ENCODE results near the gene NMB.
"Not testable (repeated sequence)": the region's sequence is repeated elsewhere in the genome, so short reads cannot be mapped to it uniquely, and the experiment has no call there.

Gene NMB

DNA sequence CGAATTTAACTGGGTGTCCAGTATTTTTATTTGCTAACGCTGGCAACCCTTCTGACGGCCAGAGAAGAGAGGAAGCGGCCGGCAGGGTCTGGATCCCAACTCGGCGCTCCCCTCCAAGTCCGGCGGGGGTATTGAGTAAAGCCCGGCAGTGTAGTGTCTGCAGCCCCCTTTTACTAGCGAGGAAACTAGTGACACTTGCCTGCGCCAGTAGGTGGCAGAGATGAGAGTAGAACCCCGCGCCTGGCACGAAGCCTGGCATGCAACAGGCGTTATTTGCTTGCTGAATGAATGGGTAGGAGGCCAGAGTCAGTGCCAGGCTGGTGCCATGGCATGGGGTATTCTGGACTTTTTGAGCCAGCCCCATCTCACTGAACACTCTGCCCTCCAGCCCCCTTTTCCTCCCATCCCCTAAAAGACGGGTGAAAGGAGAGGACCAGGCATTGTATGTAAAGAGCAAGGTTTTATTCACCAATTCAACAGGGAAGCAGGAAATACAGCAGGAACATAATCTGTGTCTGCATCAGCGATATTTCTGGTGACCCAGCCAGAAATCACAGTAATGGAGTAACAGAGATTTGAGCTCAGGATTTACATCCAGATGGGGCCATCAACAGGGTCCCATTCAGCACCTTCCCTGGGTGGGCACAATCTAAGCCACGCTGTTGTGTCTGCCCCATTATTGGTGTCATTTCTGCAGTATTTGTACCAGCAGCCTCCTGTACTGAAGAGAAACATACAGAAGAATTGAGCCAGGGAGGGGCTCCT lies 3.1 kb downstream of the NMB start:
- peak; percentile 77 for DNase-seq

DNA sequence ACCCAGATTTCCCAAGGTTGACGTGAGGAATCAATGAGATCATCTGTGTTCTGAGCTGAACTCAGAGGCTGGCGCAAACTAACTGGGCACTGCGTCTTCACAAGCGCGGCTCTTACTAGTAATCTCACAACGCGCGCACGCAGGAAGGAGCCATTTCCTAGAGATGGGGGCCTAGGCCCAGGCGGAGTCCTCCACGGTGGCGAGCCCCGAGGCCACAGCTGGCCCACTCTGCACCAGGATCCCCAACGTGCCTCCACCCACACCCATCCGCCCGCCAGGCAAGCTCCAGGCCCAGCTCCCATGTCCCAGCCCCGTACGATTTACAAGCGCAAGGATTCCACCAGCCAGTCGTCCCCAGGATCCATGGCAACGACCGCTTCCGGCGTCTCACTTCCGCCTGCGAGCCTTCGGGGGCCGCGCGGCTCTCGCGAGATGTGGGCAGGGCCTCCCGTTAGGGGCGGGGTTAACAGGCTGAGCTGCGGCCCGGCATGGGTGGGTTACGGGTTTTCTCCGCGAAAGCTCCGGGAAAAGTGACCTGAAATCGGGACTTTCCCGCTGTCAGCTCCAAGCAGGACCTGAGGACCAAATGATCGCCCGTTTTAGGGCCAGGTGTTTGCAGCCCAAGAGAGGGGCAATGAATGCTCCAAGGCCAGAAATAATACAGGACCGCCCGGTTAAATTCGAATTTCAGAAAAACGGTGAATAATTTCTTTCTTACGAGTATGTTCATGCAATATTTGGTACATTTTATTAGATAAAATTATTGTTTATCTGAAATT lies 3.9 kb downstream of the NMB start, which contains the start of gene WDR73:
Gene WDR73, minus strand, starts transcription at position 374 of the 779 bp plus-strand sequence. Its CDS starts 9 bp downstream, at position 365.
- peak; percentile 98 for DNase-seq

DNA sequence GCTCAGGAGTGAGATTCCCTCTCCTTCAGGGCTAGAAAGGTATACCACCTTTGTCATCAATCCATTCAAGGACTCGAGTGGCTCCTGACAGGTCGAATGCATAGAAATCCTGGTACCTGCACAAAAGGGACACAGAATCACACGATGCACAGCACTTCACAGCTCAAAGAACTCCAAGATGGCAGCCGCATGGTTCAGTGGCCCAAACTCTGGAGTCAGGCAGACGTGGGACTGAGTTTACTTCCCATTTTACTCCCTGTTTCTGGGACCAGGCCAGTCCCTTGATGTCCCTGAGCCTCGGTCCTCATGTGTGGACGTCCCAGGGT lies 4.5 kb downstream of the NMB start:
- DNase-seq = no peak

DNA sequence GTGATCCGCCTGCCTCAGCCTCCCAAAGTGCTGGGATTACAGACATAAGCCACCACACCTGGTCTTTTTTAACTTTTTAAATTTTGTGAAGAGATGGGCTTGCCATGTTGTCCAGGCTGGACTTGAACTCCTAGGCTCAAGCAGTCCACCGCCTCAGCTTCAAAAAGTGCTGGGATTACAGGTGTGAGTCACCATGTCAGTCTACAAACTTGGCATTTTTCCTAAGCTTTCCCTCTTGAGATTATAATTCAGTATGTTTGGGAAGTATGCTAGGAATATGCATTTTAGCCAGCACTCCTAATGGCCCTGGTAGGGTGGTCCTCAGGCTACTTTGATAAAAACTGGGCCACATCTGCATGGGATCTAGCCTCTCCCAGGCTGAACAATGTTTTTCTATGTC lies 8.3 kb downstream of the NMB start:
- no peak for DNase-seq

DNA sequence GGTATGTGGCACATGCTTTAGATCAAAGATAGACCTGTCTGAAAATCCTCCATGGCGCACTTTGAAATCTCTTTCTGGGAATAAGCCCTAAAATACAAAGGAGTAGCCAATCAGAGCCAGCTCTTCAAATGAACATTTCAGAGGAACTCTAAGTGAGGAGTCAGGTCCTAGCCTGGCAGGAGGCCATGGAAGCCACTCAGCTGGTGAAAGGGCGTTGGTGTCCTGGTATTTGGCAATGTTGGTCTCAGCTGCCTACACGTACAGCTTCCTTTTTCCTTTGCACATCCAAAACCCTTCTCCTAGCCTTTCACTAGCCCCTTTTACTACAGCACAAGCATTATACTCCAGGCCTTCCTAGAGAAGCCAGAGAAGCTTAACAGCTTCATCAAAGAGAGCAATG lies 9.5 kb downstream of the NMB start:
- DNase-seq = no peak

DNA sequence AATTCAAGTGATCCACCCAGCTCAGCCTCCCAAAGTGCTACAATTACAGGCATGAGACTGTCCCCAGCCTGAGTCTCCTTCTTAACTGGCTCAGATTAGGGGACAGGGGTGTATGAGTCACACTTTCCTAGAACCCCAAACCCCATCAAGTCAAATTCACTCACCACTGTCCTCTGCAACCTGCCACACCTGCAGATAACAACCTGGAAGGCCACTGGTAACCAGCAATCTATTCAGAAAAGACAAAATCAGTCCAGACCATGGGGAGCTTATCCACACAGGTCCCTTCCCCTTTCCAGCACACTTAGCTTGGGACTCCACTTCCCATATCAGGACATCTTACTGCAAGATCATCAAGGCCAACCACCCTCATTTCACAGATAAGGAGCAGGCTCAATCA lies 10.3 kb downstream of the NMB start:
- no peak for DNase-seq

DNA sequence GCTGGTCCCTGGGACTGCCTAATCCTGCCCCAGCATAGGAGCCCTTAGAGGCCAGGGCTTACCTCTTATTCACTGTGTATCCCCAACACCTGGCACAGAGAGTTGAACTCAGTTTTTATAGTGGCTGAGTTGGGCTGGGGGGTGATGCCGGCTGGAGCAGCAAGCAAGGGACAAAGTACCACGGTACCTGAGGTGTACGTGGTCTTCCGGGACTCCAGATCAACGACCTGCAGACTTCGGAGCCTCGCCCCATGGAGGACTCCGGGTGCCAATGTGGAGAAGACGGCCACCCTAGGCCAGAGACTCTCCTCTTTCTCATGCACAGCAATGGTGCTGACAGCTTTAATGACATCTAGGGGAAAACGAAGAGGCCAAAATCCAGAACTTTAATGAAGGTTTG lies 12.0 kb downstream of the NMB start:
- DNase-seq = no peak

DNA sequence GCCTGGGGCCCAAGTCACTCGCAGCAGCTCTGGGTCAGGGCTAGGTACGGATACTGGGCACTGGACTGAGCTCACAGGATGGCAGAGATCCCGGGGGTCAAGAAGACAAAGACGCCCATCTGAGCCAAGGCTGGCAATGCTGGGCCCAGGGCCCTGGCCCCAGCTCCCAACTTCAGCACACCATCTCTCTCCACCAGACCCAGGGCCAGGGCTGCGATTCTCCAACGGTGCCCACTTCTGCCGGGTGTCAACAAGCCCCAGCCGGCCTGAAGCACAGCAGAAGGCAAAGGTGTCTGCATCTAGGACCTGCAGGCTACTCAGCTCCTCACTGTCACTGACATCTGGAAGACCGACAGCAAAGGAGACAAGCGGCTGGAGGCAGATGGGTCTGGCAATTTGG lies 12.5 kb downstream of the NMB start:
- no peak for DNase-seq

DNA sequence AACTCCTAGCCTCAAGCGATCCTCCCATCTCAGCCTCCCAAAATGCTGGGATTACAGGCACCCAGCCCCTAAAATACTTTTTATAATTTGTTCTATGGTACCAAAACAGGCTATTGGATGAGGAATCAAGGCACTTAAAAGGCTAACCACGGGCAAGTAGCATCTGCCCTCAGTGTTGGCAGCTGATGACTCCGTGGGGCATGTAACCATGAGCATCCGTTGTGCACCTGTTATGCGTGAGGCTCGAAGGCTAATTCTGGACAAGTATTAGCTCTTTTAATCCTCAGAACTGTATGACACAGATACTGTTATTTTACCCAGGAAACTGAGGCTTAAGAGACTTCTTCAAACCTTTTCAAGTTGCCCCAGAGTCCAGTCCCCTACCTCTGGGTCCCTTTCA lies 14.2 kb downstream of the NMB start:
- DNase-seq = no peak

DNA sequence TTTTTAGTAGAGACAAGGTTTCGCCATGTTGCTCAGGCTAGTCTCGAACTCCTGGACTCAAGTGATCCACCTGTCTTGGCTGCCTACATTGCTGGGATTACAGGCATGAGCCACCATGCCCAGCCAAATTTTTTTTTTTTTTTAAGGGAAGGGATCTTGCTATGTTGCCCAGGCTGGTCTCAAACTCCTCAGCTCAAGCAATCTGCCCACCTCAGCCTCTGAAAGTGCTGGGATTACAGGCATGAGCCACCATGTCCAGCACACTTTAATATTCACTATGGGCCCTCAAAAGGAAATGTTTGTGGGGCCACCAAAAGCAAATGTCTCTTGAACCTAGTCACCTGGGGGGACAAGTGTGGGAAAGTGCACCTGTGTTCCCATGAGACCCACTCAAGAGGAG lies 15.4 kb downstream of the NMB start:
- DNase-seq = not testable (repeated sequence)

DNA sequence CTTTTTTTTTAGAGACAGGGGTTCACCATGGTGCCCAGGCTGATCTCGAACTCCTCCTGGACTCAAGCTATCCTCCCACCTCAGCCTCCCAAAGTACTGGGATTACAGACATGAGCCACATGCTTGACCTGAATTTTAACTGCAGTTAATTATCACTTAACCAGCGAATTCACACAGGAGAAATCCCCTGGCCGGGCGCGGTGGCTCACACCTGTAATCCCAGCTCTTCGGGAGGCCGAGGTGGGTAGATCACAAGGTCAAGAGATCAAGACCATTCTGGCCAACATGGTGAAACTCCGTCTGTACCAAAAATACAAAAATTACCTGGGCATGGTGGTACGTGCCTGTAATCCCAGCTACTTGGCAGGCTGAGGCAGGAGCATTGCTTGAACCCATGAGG lies 16.1 kb downstream of the NMB start:
- DNase-seq = not testable (repeated sequence)

DNA sequence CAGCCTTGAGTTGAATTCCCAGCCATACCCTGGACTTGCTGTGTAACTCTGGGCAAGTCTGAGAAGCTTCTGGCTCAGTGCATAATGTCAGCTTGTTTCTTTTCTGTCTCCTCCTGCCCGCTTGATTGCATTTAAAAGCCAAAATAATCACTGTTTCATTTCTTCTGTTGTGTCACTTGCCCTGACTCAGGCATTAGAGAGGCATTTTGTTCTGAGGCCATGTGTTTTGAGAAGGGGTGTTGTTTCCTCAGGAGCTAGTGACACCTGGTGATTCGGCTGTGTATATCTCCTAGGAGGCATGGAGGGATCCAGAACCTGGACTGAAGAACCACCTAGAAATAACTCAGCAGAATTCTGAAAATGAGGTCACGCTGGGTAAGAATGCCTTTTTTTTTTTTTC lies 19.9 kb downstream of the NMB start:
- no peak for DNase-seq

DNA sequence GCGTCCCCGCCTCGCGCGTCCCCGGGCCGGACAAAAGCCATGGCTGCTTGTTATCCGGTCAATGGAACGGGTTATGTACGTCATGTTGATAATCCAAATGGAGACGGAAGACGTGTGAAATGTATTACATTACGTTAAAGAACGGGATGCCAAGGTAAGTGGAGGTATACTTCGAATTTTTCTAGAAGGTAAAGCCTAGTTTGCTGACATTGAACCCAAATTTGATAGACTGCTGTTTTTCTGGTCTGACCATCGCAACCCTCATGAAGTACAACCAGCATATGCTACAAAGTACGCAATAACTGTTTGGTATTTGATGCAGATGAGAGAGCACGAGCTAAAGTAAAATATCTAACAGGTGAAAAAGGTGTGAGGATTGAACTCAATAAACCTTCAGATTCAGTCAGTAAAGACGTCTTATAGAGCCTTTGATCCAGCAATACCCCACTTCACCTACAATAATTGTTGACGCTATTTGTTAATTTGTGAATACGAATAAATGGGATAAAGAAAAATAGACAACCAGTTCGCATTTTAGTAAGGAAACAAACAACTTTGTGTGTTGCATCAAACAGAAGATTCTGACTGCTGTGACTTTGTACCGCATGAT lies 23.7 kb downstream of the NMB start:
- no peak for DNase-seq

DNA sequence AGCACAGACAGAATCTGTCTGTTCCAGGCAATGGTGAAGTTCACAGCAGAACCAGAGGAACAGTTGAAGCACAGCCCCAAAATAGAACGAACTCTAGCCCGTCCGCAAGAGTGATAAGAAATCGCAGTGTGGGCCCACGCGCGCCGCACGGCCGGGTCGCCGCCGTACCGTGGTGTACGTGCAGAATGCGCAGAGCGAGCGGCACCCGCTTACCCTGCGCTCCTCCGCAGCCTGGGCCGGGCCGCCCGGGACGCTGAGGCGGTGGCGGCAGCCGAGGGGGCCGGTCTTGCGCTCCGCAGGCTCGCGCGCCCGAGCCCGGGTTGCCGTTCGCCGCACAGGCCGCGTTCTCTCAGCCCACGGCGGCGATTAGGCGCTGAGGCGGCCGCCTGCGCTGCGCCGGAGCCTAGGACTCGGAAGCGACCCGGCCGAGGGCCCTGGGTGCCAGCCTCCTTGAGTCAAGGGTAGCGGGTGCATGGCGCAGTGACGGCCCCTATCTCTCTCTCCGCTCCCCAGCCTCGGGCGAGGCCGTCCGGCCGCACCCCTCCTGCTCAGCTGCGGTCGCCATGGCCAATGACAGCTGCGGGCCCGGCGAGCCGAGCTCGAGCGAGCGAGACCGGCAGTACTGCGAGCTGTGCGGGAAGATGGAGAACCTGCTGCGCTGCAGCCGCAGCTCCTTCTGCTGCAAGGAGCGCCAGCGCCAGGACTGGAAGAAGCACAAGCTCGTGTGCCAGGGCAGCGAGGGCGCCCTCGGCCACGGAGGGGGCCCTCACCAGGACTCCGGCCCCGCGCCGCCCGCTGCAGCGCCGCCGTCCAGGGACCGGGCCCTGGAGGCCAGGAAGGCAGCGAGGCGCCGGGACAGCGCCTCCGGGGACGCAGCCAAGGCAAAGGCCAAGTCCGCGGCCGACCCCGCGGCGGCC lies 24.4 kb downstream of the NMB start:
- peak; percentile 54 for DNase-seq

DNA sequence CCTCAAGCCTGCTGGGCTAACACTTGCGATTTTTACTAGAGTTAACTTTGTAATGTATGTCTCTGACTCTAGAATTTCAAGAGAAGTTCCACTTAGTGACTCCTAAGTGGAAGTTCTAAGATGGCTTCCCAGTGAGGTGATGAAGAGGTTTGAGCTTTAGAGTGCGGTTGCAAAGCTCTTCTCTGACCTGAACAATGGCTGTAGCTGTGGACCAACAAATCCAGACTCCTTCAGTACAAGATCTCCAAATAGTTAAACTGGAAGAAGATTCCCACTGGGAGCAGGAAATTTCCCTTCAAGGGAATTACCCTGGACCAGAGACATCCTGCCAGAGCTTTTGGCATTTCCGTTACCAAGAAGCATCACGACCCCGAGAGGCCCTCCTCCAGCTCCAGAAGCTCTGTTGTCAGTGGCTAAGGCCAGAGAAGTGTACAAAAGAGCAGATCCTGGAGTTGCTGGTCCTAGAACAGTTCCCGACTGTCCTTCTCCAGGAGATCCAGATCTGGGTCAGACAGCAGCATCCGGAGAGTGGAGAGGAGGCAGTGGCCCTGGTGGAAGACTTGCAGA lies 26.2 kb downstream of the NMB start:
- no peak for DNase-seq

DNA sequence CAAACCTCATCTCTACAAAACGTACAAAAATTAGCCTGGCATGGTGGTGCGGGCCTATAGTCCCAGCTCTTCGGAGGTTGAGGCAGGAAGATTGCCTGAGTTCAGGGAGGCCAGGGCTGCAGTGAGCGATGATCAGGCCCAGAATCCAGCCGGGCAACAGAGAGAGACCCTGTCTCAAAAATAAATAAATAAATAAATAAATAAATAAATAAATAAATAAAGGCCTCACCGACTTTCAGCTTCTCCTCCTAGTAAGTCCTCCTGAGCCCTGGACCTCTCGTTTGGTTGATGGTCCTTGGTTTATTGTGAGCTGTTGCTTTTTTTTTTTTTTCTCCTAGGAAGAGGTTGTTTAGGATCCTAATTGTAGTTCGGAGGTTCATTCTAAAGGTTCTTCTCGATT lies 29.0 kb downstream of the NMB start:
- DNase-seq = no peak

DNA sequence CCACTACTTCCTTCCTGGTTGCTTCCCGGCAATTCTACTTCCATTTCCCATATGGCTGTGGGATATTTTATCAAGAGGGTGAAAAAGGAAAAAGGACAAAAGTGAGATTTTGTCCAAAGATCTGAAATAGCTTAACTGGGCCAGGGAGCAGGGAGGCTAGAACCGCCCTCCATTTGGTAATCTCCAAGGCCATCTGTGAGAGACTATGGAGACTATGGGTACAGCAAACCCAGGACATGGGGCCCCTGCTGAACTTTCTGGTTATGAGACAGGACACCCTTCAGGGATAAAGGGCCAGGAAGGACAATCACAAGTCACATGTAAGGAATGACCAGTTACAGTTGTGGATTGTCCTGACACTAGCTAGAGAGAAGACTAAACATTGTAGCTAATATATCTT lies 32.9 kb downstream of the NMB start:
- no peak for DNase-seq

DNA sequence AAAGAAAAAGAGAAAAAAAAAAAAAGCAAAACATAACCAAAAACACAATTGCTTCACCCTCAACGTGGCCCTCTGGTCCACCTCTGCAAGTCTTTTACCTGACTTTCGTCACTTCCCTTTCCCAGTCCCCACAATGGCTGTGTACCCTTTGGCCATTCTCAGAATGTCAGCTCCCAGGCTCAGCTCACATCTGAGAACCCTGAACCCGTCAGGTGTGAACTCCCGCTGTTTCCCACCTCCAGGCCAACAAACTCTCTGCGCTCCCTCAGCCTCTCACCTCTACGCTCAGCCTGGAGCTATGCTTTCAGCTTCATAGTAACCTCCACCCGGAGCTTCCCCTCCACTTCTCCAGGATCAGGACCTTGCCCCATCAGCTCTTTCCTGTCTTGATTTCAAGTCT lies 33.6 kb downstream of the NMB start:
- DNase-seq = no peak

DNA sequence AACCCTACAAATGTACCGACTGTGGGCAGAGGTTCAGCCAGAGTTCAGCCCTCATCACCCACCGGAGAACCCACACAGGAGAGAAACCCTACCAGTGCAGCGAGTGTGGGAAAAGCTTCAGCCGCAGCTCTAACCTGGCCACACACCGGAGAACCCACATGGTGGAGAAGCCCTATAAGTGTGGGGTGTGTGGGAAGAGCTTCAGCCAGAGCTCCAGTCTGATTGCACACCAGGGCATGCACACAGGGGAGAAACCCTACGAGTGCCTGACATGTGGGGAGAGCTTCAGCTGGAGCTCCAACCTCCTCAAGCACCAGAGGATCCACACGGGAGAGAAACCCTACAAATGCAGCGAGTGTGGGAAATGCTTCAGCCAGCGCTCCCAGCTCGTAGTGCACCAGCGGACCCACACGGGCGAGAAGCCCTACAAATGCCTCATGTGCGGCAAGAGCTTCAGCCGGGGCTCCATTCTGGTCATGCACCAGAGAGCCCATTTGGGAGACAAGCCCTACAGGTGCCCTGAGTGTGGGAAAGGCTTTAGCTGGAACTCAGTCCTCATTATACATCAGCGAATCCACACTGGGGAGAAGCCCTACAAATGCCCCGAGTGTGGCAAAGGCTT lies 36.5 kb downstream of the NMB start:
- DNase-seq = no peak

DNA sequence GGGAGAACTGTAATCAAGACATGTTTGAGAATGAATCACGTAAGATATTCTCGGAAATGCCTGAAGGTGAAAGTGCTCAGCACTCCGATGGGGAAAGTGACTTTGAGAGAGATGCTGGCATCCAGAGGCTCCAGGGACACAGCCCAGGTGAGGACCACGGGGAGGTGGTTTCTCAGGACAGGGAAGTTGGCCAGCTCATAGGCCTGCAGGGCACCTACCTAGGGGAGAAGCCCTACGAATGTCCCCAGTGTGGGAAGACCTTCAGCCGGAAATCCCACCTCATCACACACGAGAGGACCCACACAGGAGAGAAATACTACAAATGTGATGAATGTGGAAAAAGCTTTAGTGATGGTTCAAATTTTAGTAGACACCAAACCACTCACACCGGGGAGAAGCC lies 37.4 kb downstream of the NMB start:
- no peak for DNase-seq

DNA sequence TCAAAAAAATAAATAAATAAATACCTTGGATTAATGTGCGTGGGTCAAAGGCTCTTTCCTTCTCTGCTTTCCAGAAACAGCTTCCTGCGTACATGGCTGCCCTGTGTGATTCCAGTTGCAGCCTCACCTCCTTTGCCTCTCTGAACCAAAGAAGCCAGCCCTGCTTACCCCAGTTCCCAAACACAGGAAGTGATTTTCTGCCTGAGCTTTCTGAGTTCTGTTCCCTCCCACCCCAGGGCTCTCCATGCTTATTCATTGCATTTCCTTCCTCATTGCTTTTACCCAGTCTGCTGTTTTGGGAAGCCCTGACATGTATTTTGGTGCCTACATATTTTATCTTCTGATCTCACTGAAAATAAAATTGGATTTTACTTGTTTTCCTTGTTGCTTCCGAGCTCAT lies 41.8 kb downstream of the NMB start:
- DNase-seq = no peak

DNA sequence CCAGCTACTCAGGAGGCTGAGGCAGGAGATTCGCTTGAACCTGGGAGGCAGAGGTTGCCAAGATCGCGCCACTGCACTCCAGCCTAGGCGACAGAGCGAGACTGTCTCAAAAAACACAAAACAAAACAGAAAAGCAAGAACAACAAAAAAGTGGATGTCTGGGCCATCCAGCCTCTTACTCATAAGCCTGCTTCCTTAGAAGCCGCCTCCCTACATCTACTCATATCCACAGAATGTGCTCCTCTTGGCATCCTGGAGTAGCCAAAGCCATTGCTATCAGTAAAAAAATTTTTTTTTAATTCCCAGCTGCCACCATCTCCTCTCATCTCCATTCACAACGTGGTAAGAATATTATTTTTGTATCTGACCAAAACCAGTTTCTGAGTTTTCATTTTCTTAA lies 46.4 kb downstream of the NMB start:
- DNase-seq = no peak
